HG03432 (cell line): ENCODE data around the gene MPC1L.
"Not testable (repeated sequence)": the region's sequence is repeated elsewhere in the genome, so short reads cannot be mapped to it uniquely, and the experiment has no call there.

Source experiments
- ATAC-seq: cut with Tn5 transposase; IDR thresholded peaks from one replicate; pipeline ENCODE4 v1.9.1; 2021; ENCODE audit warnings: mild to moderate bottlenecking, moderate library complexity; ENCODE audit not compliant: unreplicated experiment

Gene MPC1L

GRCh38 chrX:40623139-40623536 is at the start of gene MPC1L:
TSS of gene MPC1L (plus strand) at chrX:40623428. CDS start at chrX:40623566, 138 bp downstream.
- no peak for ATAC-seq

- no peak for ATAC-seq
Observed at GRCh38 chrX:40573763-40574162, 49.5 kb upstream of the MPC1L start.

- ATAC-seq, result not testable (repeated sequence)
Observed at GRCh38 chrX:40575411-40575810, 47.8 kb upstream of the MPC1L start.

- no peak for ATAC-seq
Observed at GRCh38 chrX:40576291-40576690, 46.9 kb upstream of the MPC1L start.

GRCh38 chrX:40578039-40578695 is 45.1 kb upstream of the MPC1L start:
- no peak for ATAC-seq

GRCh38 chrX:40579141-40579540 is 44.1 kb upstream of the MPC1L start:
- ATAC-seq, result no peak

- peak; percentile 56 for ATAC-seq
Observed at GRCh38 chrX:40579900-40580536, 43.2 kb upstream of the MPC1L start.

GRCh38 chrX:40580537-40581335 is 42.5 kb upstream of the MPC1L start, which contains the start of gene ATP6AP2:
TSS of gene ATP6AP2 (plus strand) at chrX:40580970. CDS start at chrX:40581066, 96 bp downstream.
- peak; percentile 96 for ATAC-seq

- peak; percentile 6 for ATAC-seq
Observed at GRCh38 chrX:40581336-40581920, 41.8 kb upstream of the MPC1L start.

- not testable (repeated sequence) for ATAC-seq
Observed at GRCh38 chrX:40582178-40582577, 41.0 kb upstream of the MPC1L start.

- ATAC-seq, result no peak
Observed at GRCh38 chrX:40582811-40583210, 40.4 kb upstream of the MPC1L start.

- ATAC-seq, result not testable (repeated sequence)
Observed at GRCh38 chrX:40587623-40588022, 35.6 kb upstream of the MPC1L start.

- not testable (repeated sequence) for ATAC-seq
Observed at GRCh38 chrX:40589616-40590321, 33.5 kb upstream of the MPC1L start.

GRCh38 chrX:40603446-40603845 is 19.8 kb upstream of the MPC1L start:
- ATAC-seq, result no peak

- no peak for ATAC-seq
Observed at GRCh38 chrX:40607381-40607780, 15.8 kb upstream of the MPC1L start.

GRCh38 chrX:40612511-40612910 is 10.7 kb upstream of the MPC1L start:
- no peak for ATAC-seq

- no peak for ATAC-seq
Observed at GRCh38 chrX:40615976-40616375, 7.3 kb upstream of the MPC1L start.

GRCh38 chrX:40617566-40617965 is 5.7 kb upstream of the MPC1L start:
- ATAC-seq, result no peak

GRCh38 chrX:40622479-40623138 is 619 bp upstream of the MPC1L start:
- no peak for ATAC-seq

GRCh38 chrX:40623665-40624064 is 437 bp downstream of the MPC1L start:
- no peak for ATAC-seq
